GM12878 (cell line): ENCODE measurements around the gene RALGPS1. TPM values are rescaled to one million over a fixed set of nuclear protein-coding genes. Genes with fewer than 3 reads are reported as not detected.

Source experiments
- ATAC-seq: fragments of 200-7000 bp; cut with Tn5 transposase; 3 replicates; pipeline ENCODE4 v1.9.1; 2020; ENCODE audit warnings: mild to moderate bottlenecking, moderate library complexity
- BruUV-seq: library from RNA; stranded (reverse); fragments of 400-500 nt; replicated peaks from 2 replicates; lab custom pipeline; 2021; lab: Mats Ljungman, UMichigan
- CTCF ChIA-PET: fragments of 300-600 bp; sonication (Branson Sonifier 250); formaldehyde crosslinking; extraction: SDS; loops from one replicate; lab custom pipeline; 2021; ENCODE audit warnings: inconsistent platforms; lab: Yijun Ruan, JAX
- POLR2A ChIA-PET: fragments of 350-600 bp; formaldehyde crosslinking; extraction: SDS; loops from one replicate; lab custom pipeline; 2021; ENCODE audit warnings: inconsistent platforms; lab: Charles Lee
- RAD21 ChIA-PET: fragments of 300-600 bp; sonication (Branson Sonifier 250); formaldehyde crosslinking; loops from one replicate; lab custom pipeline; 2023; ENCODE audit warnings: antibody characterized with exemption; ENCODE audit not compliant: unreplicated experiment; lab: Charles Lee
- SMC1A ChIA-PET: fragments of 300-600 bp; sonication (Branson Sonifier 250); formaldehyde crosslinking; loops from one replicate; lab custom pipeline; 2023; ENCODE audit not compliant: unreplicated experiment, uncharacterized antibody; lab: Charles Lee
- DNase-seq: peaks from one replicate; pipeline ENCODE4 v3.0.0-alpha.2; 2011; ENCODE audit warnings: low read depth, low spot score
- FAIRE-seq: peaks from 3 replicates; lab custom pipeline; 2011; peaks lifted over from hg19 to GRCh38; lab: Jason Lieb, UNC
- H2AFZ ChIP-seq: 2 replicates; pipeline ENCODE4 v1.6.0; 2011; ENCODE audit warnings: low read depth, low read length, control low read depth; ENCODE audit not compliant: control insufficient read depth
- H3K27ac ChIP-seq: 2 replicates; pipeline ENCODE4 v1.5.1; 2011; ENCODE audit warnings: control low read depth; ENCODE audit not compliant: control insufficient read depth, insufficient read depth
- H3K27me3 ChIP-seq, 2 experiments: replicated peaks in 1 of 2; 2 replicates each; pipeline versions ENCODE4 v1.6.0 to v1.6.1; 2011; ENCODE audit warnings: low read length in 1 of 2; ENCODE audit not compliant: control insufficient read depth in 2 of 2, insufficient read depth in 2 of 2
- H3K36me3 ChIP-seq, 2 experiments: 2 replicates each; pipeline ENCODE4 v1.5.1; 2011; ENCODE audit warnings: low read length in 1 of 2; ENCODE audit not compliant: control insufficient read depth in 2 of 2, insufficient read depth in 2 of 2
- H3K4me1 ChIP-seq: 2 replicates; pipeline ENCODE4 v1.6.1; 2011; ENCODE audit warnings: mild to moderate bottlenecking, low read length, moderate library complexity, mixed read lengths; ENCODE audit not compliant: control insufficient read depth, insufficient read depth
- H3K4me2 ChIP-seq: 2 replicates; pipeline ENCODE4 v1.6.0; 2011; ENCODE audit warnings: control low read depth; ENCODE audit not compliant: control insufficient read depth, insufficient read depth
- H3K4me3 ChIP-seq: fragments of 200-600 bp; sonication (generic); 2 replicates; pipeline ENCODE4 v1.5.1; 2016
- H3K79me2 ChIP-seq: 2 replicates; pipeline ENCODE4 v1.6.0; 2011; ENCODE audit warnings: low read length; ENCODE audit not compliant: control insufficient read depth, insufficient read depth
- H3K9ac ChIP-seq: 2 replicates; pipeline ENCODE4 v1.8.0; 2011; ENCODE audit warnings: low read length, control low read depth, mixed read lengths; ENCODE audit not compliant: control insufficient read depth, insufficient read depth
- H3K9me3 ChIP-seq: replicated peaks from 3 replicates; pipeline ENCODE4 v1.5.1; 2011; ENCODE audit warnings: mild to moderate bottlenecking, low read length; ENCODE audit not compliant: control insufficient read depth, insufficient read depth
- H4K20me1 ChIP-seq: 2 replicates; pipeline ENCODE4 v1.6.0; 2011; ENCODE audit not compliant: control insufficient read depth, insufficient read depth
- BCL11A ChIP-seq: IDR thresholded peaks from 2 replicates; pipeline ENCODE4 v1.6.1; 2011; ENCODE audit warnings: low read depth, low read length
- CBX5 ChIP-seq: sonication (generic); IDR thresholded peaks from 2 replicates; pipeline ENCODE4 v1.6.1; 2016; ENCODE audit warnings: low read depth, moderate library complexity, mild to moderate bottlenecking, inconsistent platforms
- FOXK2 ChIP-seq: fragments of 450-650 bp; IDR thresholded peaks from 2 replicates; pipeline ENCODE4 v1.6.1; 2017; ENCODE audit warnings: mild to moderate bottlenecking, moderate library complexity
- FOXM1 ChIP-seq: IDR thresholded peaks from 2 replicates; pipeline ENCODE4 v1.6.1; 2012; ENCODE audit warnings: low read depth, mild to moderate bottlenecking, inconsistent platforms, low read length, moderate library complexity
- JUND ChIP-seq: IDR thresholded peaks from 2 replicates; pipeline ENCODE4 v1.6.1; 2012; ENCODE audit warnings: low read depth, mild to moderate bottlenecking, low read length, improper control_type of control experiment, moderate library complexity
- MEF2A ChIP-seq: IDR thresholded peaks from 2 replicates; pipeline ENCODE4 v1.6.1; 2011; ENCODE audit warnings: low read depth, mild to moderate bottlenecking, low read length, moderate library complexity; ENCODE audit not compliant: insufficient read depth
- NFYA ChIP-seq: IDR thresholded peaks from 2 replicates; pipeline ENCODE4 v1.6.1; 2011; ENCODE audit warnings: low read depth, mild to moderate bottlenecking, low read length, improper control_type of control experiment, borderline replicate concordance
- NKRF ChIP-seq: fragments of 450-650 bp; conservative IDR thresholded peaks from 2 replicates; pipeline ENCODE4 v1.6.1; 2017; ENCODE audit warnings: mild to moderate bottlenecking, moderate library complexity
- RELB ChIP-seq: fragments of 450-650 bp; IDR thresholded peaks from 2 replicates; pipeline ENCODE4 v1.6.1; 2017; ENCODE audit warnings: low read depth, mild to moderate bottlenecking, moderate library complexity
- YBX1 ChIP-seq: fragments of 450-650 bp; IDR thresholded peaks from 2 replicates; pipeline ENCODE4 v1.6.1; 2016; ENCODE audit warnings: antibody characterized with exemption
- WGBS: methylation state at CpG from one replicate; pipeline ENCODE4 v1.1.6; 2016; ENCODE audit warnings: low lambda C conversion rate; ENCODE audit not compliant: insufficient replicate concordance, insufficient coverage; ENCODE audit errors: missing lambda C conversion rate; 5-methylcytosine and 5-hydroxymethylcytosine counted together
- in situ Hi-C: fragments of 300-500 bp; cut with MboI; formaldehyde crosslinking; loops from 9 replicates; pipeline ENCODE4 v1.14.3; 2018; ENCODE audit warnings: mixed read lengths
- intact Hi-C: fragments of 100-400 bp; cut with micrococcal nuclease; formaldehyde crosslinking; loops from one replicate; pipeline ENCODE4 v1.14.2; 2022; ENCODE audit not compliant: unreplicated experiment
- polyA plus RNA-seq, 11 experiments: library from polyadenylated mRNA; depleted of rRNA in 4 of 11; unstranded in 6 of 11; stranded (reverse) in 5 of 11; fragments of >200 nt; fragmentation: Nextera tagmentation in 4 of 11; fragmentation: Illumina TruSeq in 1 of 11; extraction: Ambion mirVana in 4 of 11; extraction: Trizol in 1 of 11; gene quantifications; 1 replicate in 1 of 11; 2 replicates in 10 of 11; pipeline versions ENCODE4 v1.2.1 to v1.2.3, GENCODE V29; 2011 to 2016; ENCODE audit warnings: inconsistent platforms in 2 of 11, missing spikeins in 2 of 11, low read depth in 1 of 11
- total RNA-seq, 4 experiments: library from RNA; depleted of rRNA in 3 of 4; stranded (reverse); fragments of >200 nt in 3 of 4; fragmentation: Illumina TruSeq in 1 of 4; extraction: Trizol in 1 of 4; gene quantifications; 2 replicates each; pipeline versions ENCODE4 v1.2.1 to v1.2.3, GENCODE V29; 2013 to 2021

The RALGPS1 gene
- total and polyA plus RNA-seq, 10 of the 15 experiments (the other 5 are each of a cell fraction or from before 2014, with no cell fraction given), result 0.13 to 5.6 (median 2.7) TPM

DNA sequence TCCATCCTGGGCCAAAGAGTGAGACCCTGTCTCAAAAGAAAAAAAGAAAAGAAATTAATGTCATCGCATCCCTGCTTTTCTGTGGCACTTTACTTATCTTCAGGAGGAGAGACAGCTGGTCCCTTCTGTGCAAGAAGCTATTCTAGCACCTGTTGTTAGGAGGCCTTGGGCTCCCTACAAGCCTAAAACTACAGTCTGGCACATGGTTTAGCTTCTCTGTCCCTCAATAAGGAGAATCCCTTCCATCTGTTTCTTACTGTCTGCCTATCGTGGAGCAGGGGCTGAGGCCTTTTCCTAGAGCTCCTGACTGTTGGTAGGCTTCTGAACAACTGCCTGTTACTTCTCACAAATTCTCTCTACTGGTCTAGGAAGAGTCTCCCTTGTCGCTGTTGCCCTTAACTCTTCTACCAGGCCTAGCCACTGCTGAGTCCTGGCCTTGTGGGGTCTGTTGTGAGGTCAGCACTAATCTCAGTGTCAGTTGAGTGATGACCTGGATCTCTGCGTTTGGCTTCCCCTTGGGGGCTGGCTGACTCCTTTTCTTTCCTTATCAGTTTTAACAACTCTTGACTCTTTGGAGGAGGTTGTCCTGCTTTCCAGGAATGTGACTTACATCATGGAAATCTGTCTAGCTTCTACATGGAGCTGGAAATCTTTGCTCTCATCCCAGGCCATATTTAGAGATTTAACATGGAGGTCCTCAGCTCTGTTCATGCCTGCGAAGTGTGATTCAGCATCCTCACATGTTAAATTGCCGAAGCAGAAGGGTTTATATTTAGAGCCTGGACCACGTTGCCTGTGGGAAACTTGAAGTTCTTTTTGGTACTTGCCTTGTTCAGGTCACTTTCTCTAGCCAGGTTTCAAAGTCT is 344.3 kb downstream of the RALGPS1 start:
- ChIA-PET POLR2A (no interaction called here), SMC1A (no interaction called here), RAD21 (no interaction called here), CTCF (no interaction called here)
- Histone ChIP-seq H3K9me3 (no peaks in the 10 kb centered on the region), H3K4me1 (no peaks in the 10 kb centered on the region), H3K4me2 (no peak overlapping the region), H2AFZ (no peak overlapping the region), H3K9ac (no peak overlapping the region), H3K36me3 (no peaks in the 10 kb centered on the region), H3K79me2 (no peaks in the 10 kb centered on the region), H4K20me1 (no peaks in the 10 kb centered on the region), H3K27ac (no peak overlapping the region), H3K4me3 (no peak overlapping the region), H3K27me3 (no peaks in the 10 kb centered on the region)
- BruUV-seq, result no TSS peak
- in situ Hi-C loops (no loop called here), intact Hi-C loops (no loop called here)
- FAIRE-seq (no peak), ATAC-seq (no peak), DNase-seq (no peak)
- 72% methylated on average over 7 of the region's 7 CpGs for WGBS
- no peak for TF ChIP-seq CBX5
- no peak for TF ChIP-seq NKRF
- TF ChIP-seq YBX1, result no peak
- no peak for TF ChIP-seq JUND
- no peak for TF ChIP-seq RELB
- TF ChIP-seq FOXK2, result no peak
- TF ChIP-seq NFYA, result no peak
- TF ChIP-seq FOXM1, result no peak
- no peak for TF ChIP-seq MEF2A
- TF ChIP-seq BCL11A, result no peak
